Stimulated activated CD8-positive, alpha-beta memory T cell treated with anti-CD3 and anti-CD28 coated beads, Interleukin-2, amount 100 ng/mL, for 48 hours (primary cell): Measurements from ENCODE around the gene CDH18.

Source experiments
- DNase-seq, 2 donors: peaks; one replicate each; pipeline ENCODE4 v3.0.0-alpha.2; 2020; ENCODE audit warnings: low read depth in 2 of 2

The CDH18 gene

GRCh38 chr5:19928562-19929421 is 59.2 kb downstream of the CDH18 start:
- DNase-seq, result no peak

- no peak for DNase-seq
Measured at GRCh38 chr5:19927919-19928318, 60.1 kb downstream of the CDH18 start.

GRCh38 chr5:19927170-19927569 is 60.8 kb downstream of the CDH18 start:
- DNase-seq, result no peak

GRCh38 chr5:19923742-19924141 is 64.3 kb downstream of the CDH18 start:
- DNase-seq, result no peak

- no peak for DNase-seq
Measured at GRCh38 chr5:19920761-19921160, 67.2 kb downstream of the CDH18 start.

- DNase-seq, result no peak
Measured at GRCh38 chr5:19918780-19919179, 69.2 kb downstream of the CDH18 start.

- no peak for DNase-seq
Measured at GRCh38 chr5:19917588-19918122, 70.3 kb downstream of the CDH18 start.

- DNase-seq, result no peak
Measured at GRCh38 chr5:19910136-19910535, 77.9 kb downstream of the CDH18 start.

- DNase-seq, result no peak
Measured at GRCh38 chr5:19904766-19905165, 83.2 kb downstream of the CDH18 start.

GRCh38 chr5:19903611-19904010 is 84.4 kb downstream of the CDH18 start:
- DNase-seq, result no peak

- DNase-seq, result no peak
Measured at GRCh38 chr5:19902316-19902934, 85.6 kb downstream of the CDH18 start.

GRCh38 chr5:19900269-19900668 is 87.7 kb downstream of the CDH18 start:
- no peak for DNase-seq

GRCh38 chr5:19891658-19892057 is 96.3 kb downstream of the CDH18 start:
- no peak for DNase-seq

GRCh38 chr5:19886123-19886917 is 101.7 kb downstream of the CDH18 start:
- DNase-seq, result no peak

GRCh38 chr5:19885040-19885824 is 102.8 kb downstream of the CDH18 start:
- no peak for DNase-seq

- DNase-seq, result no peak
Measured at GRCh38 chr5:19880859-19881436, 107.1 kb downstream of the CDH18 start.

GRCh38 chr5:19880458-19880857 is 107.5 kb downstream of the CDH18 start:
- DNase-seq, result no peak

- no peak for DNase-seq
Measured at GRCh38 chr5:19874811-19875210, 113.2 kb downstream of the CDH18 start.

GRCh38 chr5:19866090-19866450 is 121.9 kb downstream of the CDH18 start:
- DNase-seq, result no peak

- no peak for DNase-seq
Measured at GRCh38 chr5:19865336-19866089, 122.5 kb downstream of the CDH18 start.
